Vagina (tissue), 2 donors: ENCODE data around the gene HYOU1. TPM values are rescaled to one million over a fixed set of nuclear protein-coding genes. Genes with fewer than 3 reads are reported as not detected.

ENCODE experiments used
- DNase-seq, 2 donors: peaks; one replicate each; pipeline ENCODE4 v3.0.0-alpha.2; 2017; ENCODE audit errors: extremely low spot score in 2 of 2
- H3K27ac ChIP-seq: fragments of 200-600 bp; sonication (generic); one replicate; pipeline ENCODE4 v1.5.1; 2019
- H3K27me3 ChIP-seq: fragments of 200-600 bp; sonication (generic); one replicate; pipeline ENCODE4 v1.5.1; 2019
- H3K36me3 ChIP-seq, 2 donors: fragments of 200-600 bp; sonication (generic); one replicate each; pipeline ENCODE4 v1.5.1; 2017 to 2019
- H3K4me1 ChIP-seq: fragments of 200-600 bp; sonication (generic); one replicate; pipeline ENCODE4 v1.5.1; 2019
- H3K4me3 ChIP-seq, 2 donors: fragments of 200-600 bp; sonication (generic); 1 replicate in 1 of 2; 2 replicates in 1 of 2; pipeline ENCODE4 v1.5.1; 2016 to 2019
- H3K9me3 ChIP-seq: fragments of 200-600 bp; sonication (generic); one replicate; pipeline ENCODE4 v1.5.1; 2019
- CTCF ChIP-seq, 3 experiments: fragments of 450-650 bp in 2 of 3; fragments of 200-600 bp in 1 of 3; sonication (generic) in 1 of 3; IDR thresholded peaks; one replicate each; pipeline ENCODE4 v1.5.1; 2017 to 2019; ENCODE audit warnings: antibody characterized with exemption in 3 of 3, mild to moderate bottlenecking in 2 of 3, moderate library complexity in 2 of 3
- POLR2A ChIP-seq, 2 donors: fragments of 450-650 bp; IDR thresholded peaks; one replicate each; pipeline ENCODE4 v1.6.1; 2017; ENCODE audit warnings: antibody characterized with exemption in 2 of 2, mild to moderate bottlenecking in 2 of 2, moderate library complexity in 2 of 2
- POLR2AphosphoS5 ChIP-seq, 2 donors: sonication (generic); formaldehyde crosslinking; IDR thresholded peaks; one replicate each; pipeline ENCODE4 v1.9.0; 2017; ENCODE audit warnings: antibody characterized with exemption in 2 of 2, mild to moderate bottlenecking in 2 of 2, low read depth in 1 of 2; ENCODE audit not compliant: insufficient read depth in 1 of 2
- intact Hi-C: fragments of 100-400 bp; cut with DNase I; formaldehyde crosslinking; loops from one replicate; pipeline ENCODE4 v1.15.1; 2023
- microRNA-seq: library from miRNA; unstranded; fragments of <30 nt; microRNA quantifications from one replicate; pipeline ENCODE4, GENCODE V29; 2017; ENCODE audit warnings: borderline number of aligned reads, borderline replicate concordance
- small RNA-seq: library from RNA; depleted of rRNA; stranded (forward); fragments of <200 nt; gene quantifications from one replicate; pipeline ENCODE3, GENCODE V24; 2016
- total RNA-seq: library from RNA; depleted of rRNA; stranded (reverse); fragments of >200 nt; gene quantifications from one replicate; pipeline ENCODE4 v1.2.3, GENCODE V29; 2016

HYOU1 gene
- total RNA-seq, 1 donor from 2014 or later = 49.6 TPM

GRCh38 chr11:118996926-118997626 lies 59.9 kb downstream of the HYOU1 start:
- peak overlapping the region; percentile 65 for H3K27ac ChIP-seq
- TF ChIP-seq POLR2A (IDR thresholded peaks at IDR 0.05) = no peak
- no peak for TF ChIP-seq CTCF (IDR thresholded peaks at IDR 0.05)
- TF ChIP-seq POLR2AphosphoS5 (IDR thresholded peaks at IDR 0.05; ENCODE audit: insufficient read depth in 1 of 2, low read depth in 1 of 2) = no peak
- peaks cover 34% of the 10 kb centered on the region for H3K4me1 ChIP-seq
- no peak for DNase-seq
- H3K9me3 ChIP-seq = no peaks in the 10 kb centered on the region
- intact Hi-C loops = no loop called here
- peaks cover 0 to 16% of the 10 kb centered on the region in 2 donors for H3K36me3 ChIP-seq
- peak overlapping the region; percentile 86 to 88 for H3K4me3 ChIP-seq
- H3K27me3 ChIP-seq = no peaks in the 10 kb centered on the region

Small RNAs within 50 kb of the gene (microRNA-seq; reads per million reads assigned to microRNA genes)
- not detected for gene MIR3656

Small RNAs within 50 kb of the gene (small RNA-seq; reads per million reads assigned to genes)
- gene AP003392.2 (not detected), gene RF00017 (not detected), gene RF00019 (not detected)

Other genes with a start within 250 kb of the HYOU1 start
- gene CXCR5, start 173.3 kb downstream of the HYOU1 start, total RNA-seq = not detected
- 30.0 TPM for gene BCL9L, start 131.3 kb downstream of the HYOU1 start, total RNA-seq
- not detected for gene UPK2, start 100.9 kb downstream of the HYOU1 start, total RNA-seq
- gene FOXR1, start 85.4 kb downstream of the HYOU1 start, total RNA-seq = not detected
- 49.8 TPM for gene CENATAC, start 59.1 kb downstream of the HYOU1 start, total RNA-seq
- 1,843 TPM for gene RPS25, start 38.9 kb downstream of the HYOU1 start, total RNA-seq
- gene TRAPPC4, start 38.4 kb downstream of the HYOU1 start, total RNA-seq = 40.0 TPM
- 16.0 TPM for gene SLC37A4, start 26.3 kb downstream of the HYOU1 start, total RNA-seq
- 56.0 TPM for gene VPS11, start 10.6 kb upstream of the HYOU1 start, total RNA-seq
- gene HMBS, start 27.7 kb upstream of the HYOU1 start, total RNA-seq = 13.5 TPM
- 18.2 TPM for gene DPAGT1, start 44.6 kb upstream of the HYOU1 start, total RNA-seq
- 7.1 TPM for gene C2CD2L, start 50.1 kb upstream of the HYOU1 start, total RNA-seq
- 22.1 TPM for gene HINFP, start 64.4 kb upstream of the HYOU1 start, total RNA-seq
- gene ABCG4, start 91.8 kb upstream of the HYOU1 start, total RNA-seq = 3.2 TPM
- 15.5 TPM for gene NLRX1, start 111.5 kb upstream of the HYOU1 start, total RNA-seq
- 0.25 TPM for gene NHERF4, start 128.3 kb upstream of the HYOU1 start, total RNA-seq
- 15.5 TPM for gene CBL, start 149.1 kb upstream of the HYOU1 start, total RNA-seq